Right renal pelvis (tissue), 4 donors: ENCODE data around the gene ARID1B. TPM values are rescaled to one million over a fixed set of nuclear protein-coding genes. Genes with fewer than 3 reads are reported as not detected.

Source experiments
- DNase-seq, 4 donors: peaks; one replicate each; pipeline ENCODE4 v3.0.0-alpha.2; 2013; ENCODE audit warnings: low read depth in 4 of 4, low spot score in 3 of 4, missing footprints in 1 of 4
- polyA plus RNA-seq, 4 donors: library from polyadenylated mRNA; unstranded; fragments of 120-200 nt; gene quantifications; one replicate each; pipeline ENCODE4 v1.2.1, GENCODE V29; 2013; ENCODE audit not compliant: insufficient read length in 4 of 4

Gene ARID1B
- polyA plus RNA-seq, 4 donors = 64.5 to 84.5 (median 70.6) TPM

DNA sequence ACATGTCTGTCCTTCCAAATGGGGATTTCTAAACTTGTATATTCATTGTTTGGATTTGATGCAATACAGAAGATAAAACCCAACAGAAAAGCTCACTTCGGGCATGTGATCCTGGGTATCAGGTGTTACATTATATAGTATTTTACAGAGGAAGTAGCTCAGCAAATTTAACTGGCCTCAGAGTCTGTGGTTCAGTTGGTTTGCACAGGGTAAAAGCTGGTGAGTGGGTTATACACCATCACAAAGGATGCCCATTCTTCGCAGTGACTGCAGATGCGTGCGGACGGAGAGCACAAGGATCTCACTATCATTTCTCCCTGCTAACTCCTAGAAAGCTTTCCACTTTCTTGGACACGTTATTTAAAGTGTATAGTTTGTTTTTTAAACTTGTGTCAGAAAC is 309.5 kb downstream of the ARID1B start:
- DNase-seq = no peak

DNA sequence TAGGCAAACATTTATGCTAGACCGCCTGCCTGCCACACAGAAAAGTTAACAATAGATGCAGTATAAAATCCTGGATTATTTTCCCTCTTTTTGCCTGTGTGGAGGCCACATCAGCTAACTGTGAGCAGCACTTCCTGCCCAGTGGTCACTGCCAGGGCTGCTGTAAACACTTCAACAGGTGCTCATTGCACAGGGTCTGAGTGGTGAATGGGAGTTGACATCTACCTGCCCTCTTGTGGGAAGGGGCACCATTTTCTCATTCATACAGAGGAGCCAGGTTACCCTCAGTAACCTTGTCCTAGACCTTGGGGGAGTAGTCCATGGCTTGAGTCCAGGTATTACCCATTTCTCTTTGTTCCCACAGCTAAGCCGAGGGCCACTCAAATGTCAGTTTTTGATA is 310.8 kb downstream of the ARID1B start:
- no peak for DNase-seq

DNA sequence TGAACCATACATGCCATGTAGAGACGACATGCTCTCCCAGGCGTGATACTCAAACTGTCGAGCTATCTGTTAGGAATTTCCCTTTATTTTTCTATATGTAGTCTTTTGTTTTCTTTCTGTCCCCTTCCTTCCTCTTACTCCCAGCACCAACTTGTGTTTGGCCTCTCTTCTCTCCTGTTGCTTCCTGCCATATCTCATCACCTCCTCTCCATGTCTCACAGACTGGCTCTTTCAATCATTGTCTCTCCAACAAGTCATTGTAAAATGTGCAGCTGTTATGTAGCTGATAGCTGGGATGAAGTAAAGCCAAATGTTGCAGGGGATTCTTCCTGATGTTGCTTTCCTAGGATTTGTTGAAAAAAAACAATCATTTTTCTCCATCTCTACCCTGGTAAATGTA is 311.7 kb downstream of the ARID1B start:
- DNase-seq = no peak

DNA sequence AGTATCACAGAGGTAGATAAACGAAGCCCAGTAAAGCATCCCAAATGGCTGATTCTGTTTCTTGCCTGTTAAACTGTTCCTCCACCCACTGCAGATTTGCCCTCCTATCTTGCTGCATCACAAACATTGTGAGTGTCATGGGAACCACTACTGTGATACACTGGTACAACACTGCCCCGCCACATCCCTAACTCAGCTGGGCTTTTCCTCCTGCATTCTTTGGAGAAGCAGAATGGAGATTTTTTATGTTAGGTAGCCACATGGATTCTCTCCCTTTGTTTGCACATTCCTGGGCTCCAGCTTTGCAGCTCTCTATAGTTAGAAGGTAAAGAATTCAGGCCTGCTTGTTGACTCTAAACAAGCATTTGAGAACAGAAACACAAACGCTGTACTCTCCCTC is 312.1 kb downstream of the ARID1B start:
- no peak for DNase-seq

GRCh38 chr6:157089851-157090250 is 312.7 kb downstream of the ARID1B start:
- no peak for DNase-seq

GRCh38 chr6:157090736-157091135 is 313.6 kb downstream of the ARID1B start:
- no peak for DNase-seq

DNA sequence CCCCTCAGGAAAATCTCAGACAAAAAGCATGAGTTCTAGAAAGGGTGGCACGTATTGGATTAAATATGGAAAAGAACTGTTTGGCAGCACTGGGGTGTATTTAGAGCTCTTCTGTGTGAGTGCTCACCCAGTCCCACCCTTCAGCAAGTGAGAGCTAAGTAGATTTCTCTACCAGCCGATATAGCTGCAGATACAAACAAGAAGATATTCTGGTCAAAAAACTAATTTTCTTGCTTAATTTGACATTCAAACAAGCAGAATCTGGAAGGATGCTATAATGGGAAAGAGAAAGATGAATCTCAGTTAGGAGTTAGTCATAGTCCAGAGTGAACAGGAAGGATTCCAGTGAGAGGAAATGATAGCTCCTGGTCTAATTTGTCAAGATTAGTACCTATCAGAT is 314.1 kb downstream of the ARID1B start:
- DNase-seq = no peak

GRCh38 chr6:157091856-157092460 is 314.8 kb downstream of the ARID1B start:
- DNase-seq = no peak

DNA sequence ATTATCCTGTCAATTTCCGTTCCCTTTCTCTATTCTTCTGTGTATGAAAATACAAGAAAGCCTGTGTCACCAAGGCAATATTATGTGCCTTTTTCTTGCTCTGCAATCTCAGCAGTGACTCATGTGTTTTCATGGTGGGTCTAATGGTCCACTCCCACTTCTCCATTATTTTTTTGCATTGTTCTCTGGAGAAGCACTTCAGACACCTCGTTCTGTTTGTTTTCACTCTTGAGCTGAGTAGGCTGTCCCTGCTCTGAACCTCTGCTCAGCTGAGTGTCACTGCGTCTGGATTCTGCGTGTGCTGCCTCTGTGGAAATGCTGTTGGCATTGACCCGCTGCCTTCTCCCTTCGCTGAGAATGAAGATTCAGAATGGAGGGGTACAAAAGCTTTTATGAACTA is 315.6 kb downstream of the ARID1B start:
- no peak for DNase-seq

DNA sequence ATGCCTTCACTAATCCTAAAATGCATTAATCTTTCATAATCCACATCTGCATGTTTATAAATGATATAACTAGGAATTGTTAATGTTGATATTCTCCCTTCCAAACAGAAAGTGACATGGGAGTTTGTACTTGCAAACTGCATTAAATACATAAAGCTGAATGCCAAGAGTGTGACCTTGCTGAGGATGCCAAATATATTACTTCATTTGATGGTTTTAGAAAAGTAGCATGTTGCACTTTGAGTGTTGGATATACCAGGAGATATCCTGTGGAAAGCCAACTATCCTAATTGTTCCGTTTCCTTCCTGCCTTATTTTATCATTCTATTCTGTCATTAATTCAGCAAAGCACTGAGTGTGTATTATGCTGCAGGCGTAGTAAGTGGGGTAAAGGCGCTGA is 316.4 kb downstream of the ARID1B start:
- no peak for DNase-seq

GRCh38 chr6:157094038-157094437 is 316.9 kb downstream of the ARID1B start:
- no peak for DNase-seq

DNA sequence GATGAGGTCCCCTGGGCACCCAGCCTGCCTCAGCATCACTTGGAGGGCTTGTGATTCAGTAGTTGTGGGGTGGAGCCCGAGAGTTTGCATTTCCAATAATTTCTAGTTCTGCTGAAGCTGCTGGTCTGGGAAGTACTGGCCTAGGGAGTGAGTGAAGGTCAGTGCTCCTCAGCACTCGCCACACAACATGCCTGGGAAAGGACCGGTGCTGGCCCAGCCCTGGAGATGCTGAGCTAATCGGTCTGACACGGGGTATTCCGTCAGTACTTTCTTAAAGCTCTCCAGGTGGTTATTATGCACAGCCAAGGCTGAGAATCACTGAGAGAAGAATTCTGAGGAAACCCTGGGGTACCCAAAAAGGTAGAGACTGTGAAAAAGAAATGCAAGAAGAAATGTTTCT is 317.9 kb downstream of the ARID1B start:
- DNase-seq = no peak

DNA sequence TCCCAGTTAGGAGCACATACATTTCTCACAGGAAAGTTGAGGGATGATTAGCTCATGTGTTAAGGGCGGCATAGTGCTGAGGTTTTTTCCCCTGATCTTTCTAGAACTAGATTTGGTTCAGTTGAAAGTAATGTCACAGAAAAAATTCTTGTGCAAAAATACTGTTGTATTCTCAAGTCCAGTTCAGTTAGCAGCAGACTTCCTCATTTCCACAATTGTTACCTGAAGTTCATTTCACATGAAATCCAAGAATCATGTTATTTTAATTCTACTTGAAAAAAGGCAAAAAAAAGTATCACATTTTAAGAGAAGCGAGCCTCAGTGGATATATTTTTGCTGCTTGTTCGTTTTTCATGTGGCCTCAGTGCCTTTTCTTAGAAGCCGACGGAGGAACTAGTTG is 318.4 kb downstream of the ARID1B start:
- no peak for DNase-seq

DNA sequence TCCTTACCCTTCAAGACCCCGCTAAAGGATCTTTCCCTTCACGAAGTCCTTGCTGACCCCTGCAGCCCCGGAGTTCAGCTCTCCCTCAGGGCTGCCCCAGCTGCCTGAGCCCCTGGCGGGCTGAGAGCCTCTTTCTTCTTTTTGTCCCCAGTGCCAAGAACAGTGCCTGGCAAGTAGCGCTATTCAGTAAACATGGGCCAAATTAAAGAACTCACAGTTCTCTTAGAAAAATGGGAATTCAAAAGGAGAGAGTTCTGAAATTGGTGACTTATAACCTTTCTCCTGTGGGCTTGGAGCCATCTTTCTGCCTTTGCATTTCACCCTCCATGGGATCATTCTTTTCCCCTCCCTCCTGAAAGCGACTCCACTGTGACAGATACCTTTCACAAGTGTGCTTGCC is 318.9 kb downstream of the ARID1B start:
- DNase-seq = no peak

GRCh38 chr6:157096522-157096921 is 319.3 kb downstream of the ARID1B start:
- peak in 1 of 4 donors; percentile 9 for DNase-seq

DNA sequence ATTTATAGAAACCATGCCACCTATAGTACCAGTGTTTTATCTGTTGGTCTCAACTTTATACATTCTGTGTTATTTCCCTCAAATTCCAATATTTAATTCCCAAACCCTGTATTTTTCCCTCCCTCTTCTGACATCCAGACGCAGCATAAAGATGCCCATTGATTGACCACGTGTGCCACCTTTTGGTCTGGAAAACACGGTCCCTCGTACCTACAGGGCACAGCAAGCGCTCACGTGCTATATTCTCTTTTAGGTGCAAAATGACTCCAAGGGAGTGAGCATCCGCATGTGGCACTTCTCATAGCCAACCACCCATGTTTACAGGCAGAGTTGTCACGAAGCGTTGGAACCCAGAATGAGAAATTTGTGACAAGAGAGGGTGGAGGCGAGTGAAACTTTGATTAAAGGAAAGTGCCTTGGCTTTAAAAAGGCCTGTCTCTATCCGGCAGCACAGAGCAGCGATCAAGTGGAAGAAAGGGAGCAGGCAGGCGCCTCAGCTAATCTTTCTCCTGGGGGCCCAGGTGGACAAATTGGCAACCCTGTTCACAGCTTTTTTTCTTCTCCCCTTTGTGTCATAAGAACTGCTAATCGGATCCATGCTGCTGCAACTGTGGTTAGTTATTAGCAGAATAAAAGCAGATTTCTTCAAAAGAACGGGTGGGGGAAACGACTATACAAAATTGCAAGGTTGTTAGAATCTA is 320.2 kb downstream of the ARID1B start:
- DNase-seq = no peak

DNA sequence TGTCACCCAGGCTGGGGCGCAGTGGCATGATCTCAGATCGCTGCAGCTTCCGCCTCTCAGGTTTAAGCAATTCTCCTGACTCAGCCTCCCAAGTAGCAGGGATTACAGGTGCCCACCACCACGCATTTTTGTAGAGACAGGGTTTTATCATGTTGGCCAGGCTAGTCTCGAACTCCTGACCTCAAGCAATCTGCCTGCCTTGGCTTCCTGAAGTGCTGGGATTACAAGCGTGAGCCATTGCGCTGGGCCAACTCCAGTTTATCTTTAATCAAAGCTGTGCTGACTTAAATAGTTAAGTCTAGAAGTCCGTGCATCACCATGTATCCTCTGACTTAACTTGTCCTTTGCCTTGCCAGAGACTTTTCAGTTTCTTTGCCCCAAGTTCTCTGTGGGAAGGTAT is 321.8 kb downstream of the ARID1B start:
- no peak for DNase-seq

- DNase-seq = no peak
These were observed 322.9 kb downstream of the ARID1B start for GRCh38 chr6:157099912-157100593.

DNA sequence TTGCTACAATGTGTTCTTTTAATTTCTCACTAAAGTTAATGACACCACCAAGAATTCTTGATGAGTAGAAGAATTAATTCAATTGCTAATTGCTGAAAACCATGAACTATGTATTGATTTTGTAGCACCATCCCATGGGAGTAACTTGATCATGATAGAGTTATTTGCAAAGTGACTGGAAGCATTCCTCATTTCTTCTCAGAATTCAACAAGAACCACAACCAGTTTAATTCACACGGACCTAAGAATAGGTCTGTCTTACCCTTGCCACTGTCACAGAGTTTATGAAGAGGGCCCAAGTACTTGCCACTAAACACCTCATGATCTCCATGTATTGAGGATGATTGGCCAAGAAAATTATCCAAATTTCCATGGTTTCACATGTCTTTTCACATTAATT is 324.0 kb downstream of the ARID1B start:
- no peak for DNase-seq

- DNase-seq = no peak
These were observed 327.6 kb downstream of the ARID1B start for GRCh38 chr6:157104803-157105202.

GRCh38 chr6:157106487-157106886 is 329.3 kb downstream of the ARID1B start:
- no peak for DNase-seq

- DNase-seq = no peak
These were observed 330.4 kb downstream of the ARID1B start for GRCh38 chr6:157107571-157107914.
